ENCODE measurements around the gene UBE2QL1.

Gene UBE2QL1

DNA sequence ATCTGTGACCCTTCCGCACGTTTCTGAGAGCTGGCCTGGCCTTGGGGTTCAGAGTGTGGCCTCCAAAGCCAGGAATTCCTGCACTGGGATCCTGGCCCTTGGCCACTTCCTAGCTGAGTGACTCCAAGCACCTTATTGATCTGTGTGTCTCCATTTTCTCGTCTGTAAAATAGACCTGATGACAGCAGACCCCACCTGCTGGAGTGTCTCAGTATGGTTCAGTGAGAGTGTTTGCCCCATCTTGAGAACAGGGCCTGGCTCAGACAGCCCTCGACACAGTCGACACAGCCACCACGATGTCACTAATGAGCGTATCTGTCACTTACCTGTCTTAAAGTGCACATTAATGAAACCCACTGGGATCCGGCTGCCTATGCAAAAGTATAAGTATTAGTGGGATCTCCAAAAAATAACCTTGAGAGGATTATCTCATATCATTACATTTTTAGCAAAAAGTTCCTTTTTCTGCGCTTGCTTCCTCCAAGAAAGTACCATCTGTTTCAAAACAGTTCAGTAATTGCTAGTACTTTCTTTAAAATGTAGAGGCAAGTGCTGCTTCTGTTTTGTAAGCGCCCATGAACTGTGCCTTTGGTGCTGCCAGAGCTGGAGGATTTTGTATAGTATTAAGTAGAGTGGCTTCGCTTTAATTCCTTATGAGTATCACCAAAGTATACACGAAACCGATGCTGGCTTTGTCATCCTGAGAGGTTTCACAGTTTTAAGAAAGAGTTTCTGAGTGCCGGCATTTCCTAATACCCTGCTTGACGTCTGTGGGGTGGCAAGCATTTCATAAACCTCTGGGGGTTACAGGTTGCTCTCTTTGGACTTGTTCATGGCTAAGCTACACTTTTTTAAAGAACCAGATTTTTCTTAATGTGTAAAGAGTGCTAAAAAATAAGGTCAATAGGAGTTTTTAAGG is 31.7 kb downstream of the UBE2QL1 start:
- no peak overlapping the region for H3K4me3 ChIP-seq (ENCODE audit: low read depth, low read length)
- no peaks in the 10 kb centered on the region for H3K27me3 ChIP-seq
- peaks cover 6% of the 10 kb centered on the region; the same call in 1 of the 2 replicates for H3K4me1 ChIP-seq
- no peaks in the 10 kb centered on the region for H3K36me3 ChIP-seq
- H3K9me3 ChIP-seq, result no peaks in the 10 kb centered on the region; the same call in 1 of the 2 replicates
- TF ChIP-seq CTCF (IDR thresholded peaks at IDR 0.05; ENCODE audit: low read depth, low read length), result 0 out of 2 replicates have a peak, but pooled peaks have one; percentile 18
- no peak for DNase-seq

- DNase-seq, result no peak
- Histone ChIP-seq H3K36me3 (no peaks in the 10 kb centered on the region), H3K4me1 (peaks cover 3% of the 10 kb centered on the region; the same call in 1 of the 2 replicates)
These were observed 34.1 kb downstream of the UBE2QL1 start for GRCh38 chr5:6482735-6483134.

DNA sequence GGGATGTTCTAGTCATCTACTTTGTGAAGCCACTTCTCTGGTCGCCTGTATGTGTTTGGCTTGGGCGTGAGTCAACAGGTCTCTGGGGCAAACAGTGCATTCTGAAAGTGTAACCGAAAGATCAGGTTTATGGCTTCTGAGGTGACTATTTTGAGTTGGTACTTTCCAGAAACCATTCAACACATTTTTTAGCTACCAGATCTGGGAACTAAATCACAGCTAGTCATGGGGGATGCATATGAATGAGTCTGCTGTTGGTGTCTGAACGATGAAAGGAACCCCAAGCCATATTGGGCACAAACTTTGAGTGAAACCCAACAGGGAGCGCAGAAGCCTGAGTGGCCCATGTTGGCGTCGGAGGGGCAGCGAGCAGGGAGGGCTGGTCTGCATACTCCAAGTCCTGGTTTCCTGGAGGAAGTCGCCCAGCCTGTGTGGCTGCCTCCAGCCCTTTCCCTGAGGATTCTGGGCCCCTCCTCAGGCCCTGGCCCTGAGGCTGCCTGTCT is 35.3 kb downstream of the UBE2QL1 start:
- TF ChIP-seq CTCF (IDR thresholded peaks at IDR 0.05; ENCODE audit: low read depth, low read length), result no peak
- H3K27me3 ChIP-seq, result no peaks in the 10 kb centered on the region
- no peak overlapping the region for H3K4me3 ChIP-seq (ENCODE audit: low read depth, low read length)
- H3K9me3 ChIP-seq, result no peaks in the 10 kb centered on the region; the same call in 1 of the 2 replicates
- no peaks in the 10 kb centered on the region for H3K36me3 ChIP-seq
- no peak for DNase-seq
- H3K4me1 ChIP-seq, result peaks cover 1% of the 10 kb centered on the region; the same call in 1 of the 2 replicates

More at GRCh38 chr5:6482735-6483134, 34.1 kb downstream of the UBE2QL1 start:
- Histone ChIP-seq H3K27me3 (no peaks in the 10 kb centered on the region), H3K4me3 (ENCODE audit: low read depth, low read length) (no peak overlapping the region), H3K9me3 (no peaks in the 10 kb centered on the region; the same call in 1 of the 2 replicates)
- no peak for TF ChIP-seq CTCF (IDR thresholded peaks at IDR 0.05; ENCODE audit: low read depth, low read length)

GRCh38 chr5:6484446-6484845 is 35.8 kb downstream of the UBE2QL1 start:
- TF ChIP-seq CTCF (IDR thresholded peaks at IDR 0.05; ENCODE audit: low read depth, low read length), result no peak
- no peaks in the 10 kb centered on the region for H3K4me1 ChIP-seq

DNA sequence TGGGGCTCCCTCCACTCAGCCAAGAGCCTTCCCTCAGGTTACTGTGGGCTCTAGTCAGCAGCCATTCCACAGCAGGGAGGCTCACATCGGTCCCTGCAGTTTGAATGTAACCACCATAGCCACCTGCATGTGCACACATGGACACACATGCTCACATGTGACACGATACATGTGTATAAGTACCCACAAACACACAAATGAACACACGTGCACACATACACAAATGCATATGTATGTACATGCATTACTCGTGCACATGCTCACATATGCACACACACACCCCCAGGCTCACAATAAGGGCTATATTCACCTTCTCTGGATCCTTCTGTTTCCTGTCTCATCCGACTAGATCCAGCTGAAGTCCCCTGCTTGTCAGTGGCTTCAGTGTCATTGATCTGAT is 36.2 kb downstream of the UBE2QL1 start:
- no peaks in the 10 kb centered on the region for H3K9me3 ChIP-seq
- TF ChIP-seq CTCF (IDR thresholded peaks at IDR 0.05; ENCODE audit: low read depth, low read length), result no peak
- H3K4me3 ChIP-seq (ENCODE audit: low read depth, low read length), result no peak overlapping the region
- H3K4me1 ChIP-seq, result no peaks in the 10 kb centered on the region
- no peak for DNase-seq
- no peaks in the 10 kb centered on the region for H3K36me3 ChIP-seq
- H3K27me3 ChIP-seq, result no peaks in the 10 kb centered on the region

More at GRCh38 chr5:6484446-6484845, 35.8 kb downstream of the UBE2QL1 start:
- no peak for DNase-seq
- Histone ChIP-seq H3K27me3 (no peaks in the 10 kb centered on the region), H3K36me3 (no peaks in the 10 kb centered on the region), H3K9me3 (no peaks in the 10 kb centered on the region), H3K4me3 (ENCODE audit: low read depth, low read length) (no peak overlapping the region)

- DNase-seq, result no peak
- TF ChIP-seq CTCF (IDR thresholded peaks at IDR 0.05; ENCODE audit: low read depth, low read length), result no peak
- no peaks in the 10 kb centered on the region for H3K4me1 ChIP-seq
- no peak overlapping the region for H3K4me3 ChIP-seq (ENCODE audit: low read depth, low read length)
- H3K27me3 ChIP-seq, result no peaks in the 10 kb centered on the region
- H3K9me3 ChIP-seq, result no peaks in the 10 kb centered on the region
- H3K36me3 ChIP-seq, result no peaks in the 10 kb centered on the region
These were observed 36.8 kb downstream of the UBE2QL1 start for GRCh38 chr5:6485441-6485840.
